Measurements from ENCODE around the gene CYP3A7.
"Not testable (repeated sequence)": the region's sequence is repeated elsewhere in the genome, so short reads cannot be mapped to it uniquely, and the experiment has no call there.

The CYP3A7 gene

GRCh38 chr7:99734987-99735386, at the start of gene CYP3A7:
TSS of gene CYP3A7 (minus strand) at chr7:99735196. CDS start at chr7:99735093, 103 bp downstream.
- no peak for DNase-seq (ENCODE audit: low spot score)

GRCh38 chr7:99784007-99784406, 49.0 kb upstream of the CYP3A7 start, which contains the start of gene CYP3A4:
TSS of gene CYP3A4 (minus strand) at chr7:99784184. CDS start at chr7:99784081, 103 bp downstream.
- DNase-seq (ENCODE audit: low spot score), result no peak

GRCh38 chr7:99782012-99782953, 47.3 kb upstream of the CYP3A7 start:
- DNase-seq (ENCODE audit: low spot score), result no peak

- DNase-seq (ENCODE audit: low spot score), result no peak
Measured at GRCh38 chr7:99780588-99780987, 45.6 kb upstream of the CYP3A7 start.

GRCh38 chr7:99779949-99780348, 45.0 kb upstream of the CYP3A7 start:
- no peak for DNase-seq (ENCODE audit: low spot score)

GRCh38 chr7:99778880-99779279, 43.9 kb upstream of the CYP3A7 start:
- no peak for DNase-seq (ENCODE audit: low spot score)

GRCh38 chr7:99773395-99773794, 38.4 kb upstream of the CYP3A7 start:
- DNase-seq (ENCODE audit: low spot score), result peak; percentile 56

- peak; percentile 81 for DNase-seq (ENCODE audit: low spot score)
Measured at GRCh38 chr7:99772565-99772964, 37.6 kb upstream of the CYP3A7 start.

GRCh38 chr7:99769494-99769893, 34.5 kb upstream of the CYP3A7 start:
- DNase-seq (ENCODE audit: low spot score), result not testable (repeated sequence)

- DNase-seq (ENCODE audit: low spot score), result no peak
Measured at GRCh38 chr7:99768471-99768870, 33.5 kb upstream of the CYP3A7 start.

GRCh38 chr7:99767662-99768061, 32.7 kb upstream of the CYP3A7 start:
- no peak for DNase-seq (ENCODE audit: low spot score)

- no peak for DNase-seq (ENCODE audit: low spot score)
Measured at GRCh38 chr7:99766484-99767099, 31.6 kb upstream of the CYP3A7 start.

- DNase-seq (ENCODE audit: low spot score), result no peak
Measured at GRCh38 chr7:99764478-99764877, 29.5 kb upstream of the CYP3A7 start.

GRCh38 chr7:99762680-99763327, 27.8 kb upstream of the CYP3A7 start:
- DNase-seq (ENCODE audit: low spot score), result peak; percentile 49

GRCh38 chr7:99755085-99755484, 20.1 kb upstream of the CYP3A7 start:
- no peak for DNase-seq (ENCODE audit: low spot score)

GRCh38 chr7:99752356-99752755, 17.4 kb upstream of the CYP3A7 start:
- DNase-seq (ENCODE audit: low spot score), result no peak

GRCh38 chr7:99751322-99752052, 16.5 kb upstream of the CYP3A7 start:
- DNase-seq (ENCODE audit: low spot score), result peak; percentile 77

- peak; percentile 66 for DNase-seq (ENCODE audit: low spot score)
Measured at GRCh38 chr7:99748846-99749579, 14.0 kb upstream of the CYP3A7 start.

GRCh38 chr7:99746915-99747314, 11.9 kb upstream of the CYP3A7 start:
- DNase-seq (ENCODE audit: low spot score), result not testable (repeated sequence)

GRCh38 chr7:99745395-99745794, 10.4 kb upstream of the CYP3A7 start:
- not testable (repeated sequence) for DNase-seq (ENCODE audit: low spot score)

- DNase-seq (ENCODE audit: low spot score), result peak; percentile 17
Measured at GRCh38 chr7:99742737-99743394, 7.9 kb upstream of the CYP3A7 start.

Measured in kidney tubule cell (primary cell).